Prostate gland (tissue), 2 donors: ENCODE data around the gene GTF2I.

Experiments used
- POLR2AphosphoS5 ChIP-seq: sonication (generic); formaldehyde crosslinking; IDR thresholded peaks from one replicate; pipeline ENCODE4 v1.6.1; 2017; ENCODE audit warnings: antibody characterized with exemption
- TF ChIP-seq, protein P1 (sequence below), 4 experiments: fragments of 200-600 bp in 2 of 4; fragments of 450-650 bp in 2 of 4; sonication (generic) in 2 of 4; IDR thresholded peaks; 1 replicate in 3 of 4; 2 replicates in 1 of 4; pipeline ENCODE4 v1.5.1; 2016 to 2019; ENCODE audit warnings: antibody characterized with exemption in 4 of 4, mild to moderate bottlenecking in 2 of 4, moderate library complexity in 2 of 4

GRCh38 chr7:74683799-74684198 is 26.3 kb downstream of the GTF2I start:
- TF ChIP-seq, protein P1, sequence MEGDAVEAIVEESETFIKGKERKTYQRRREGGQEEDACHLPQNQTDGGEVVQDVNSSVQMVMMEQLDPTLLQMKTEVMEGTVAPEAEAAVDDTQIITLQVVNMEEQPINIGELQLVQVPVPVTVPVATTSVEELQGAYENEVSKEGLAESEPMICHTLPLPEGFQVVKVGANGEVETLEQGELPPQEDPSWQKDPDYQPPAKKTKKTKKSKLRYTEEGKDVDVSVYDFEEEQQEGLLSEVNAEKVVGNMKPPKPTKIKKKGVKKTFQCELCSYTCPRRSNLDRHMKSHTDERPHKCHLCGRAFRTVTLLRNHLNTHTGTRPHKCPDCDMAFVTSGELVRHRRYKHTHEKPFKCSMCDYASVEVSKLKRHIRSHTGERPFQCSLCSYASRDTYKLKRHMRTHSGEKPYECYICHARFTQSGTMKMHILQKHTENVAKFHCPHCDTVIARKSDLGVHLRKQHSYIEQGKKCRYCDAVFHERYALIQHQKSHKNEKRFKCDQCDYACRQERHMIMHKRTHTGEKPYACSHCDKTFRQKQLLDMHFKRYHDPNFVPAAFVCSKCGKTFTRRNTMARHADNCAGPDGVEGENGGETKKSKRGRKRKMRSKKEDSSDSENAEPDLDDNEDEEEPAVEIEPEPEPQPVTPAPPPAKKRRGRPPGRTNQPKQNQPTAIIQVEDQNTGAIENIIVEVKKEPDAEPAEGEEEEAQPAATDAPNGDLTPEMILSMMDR (IDR thresholded peaks at IDR 0.05) = no peak
- no peak for TF ChIP-seq POLR2AphosphoS5
